Measurements from ENCODE around the gene PCNX2.

The PCNX2 gene

DNA sequence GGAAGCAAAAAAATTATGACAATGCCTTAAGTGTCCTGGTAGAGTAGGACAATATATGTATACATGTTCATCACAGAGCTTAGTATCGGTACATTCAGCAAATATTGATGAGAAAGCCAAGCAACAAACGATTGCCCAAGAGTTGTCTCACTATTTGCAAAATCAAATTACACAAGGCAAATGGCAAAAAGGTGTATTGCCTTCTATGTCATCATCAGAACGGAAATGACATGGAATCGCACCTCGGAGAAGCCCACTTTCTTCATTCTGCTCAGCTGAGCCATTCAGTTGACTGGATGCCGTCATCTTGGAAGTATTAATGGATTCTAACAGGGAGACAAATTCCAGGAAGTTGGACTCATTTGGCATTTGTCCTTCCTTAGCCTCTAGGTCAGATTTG lies 37.7 kb downstream of the PCNX2 start:
- no peak for DNase-seq

- no peak for DNase-seq
These were observed 38.7 kb downstream of the PCNX2 start for GRCh38 chr1:233256789-233257188.

DNA sequence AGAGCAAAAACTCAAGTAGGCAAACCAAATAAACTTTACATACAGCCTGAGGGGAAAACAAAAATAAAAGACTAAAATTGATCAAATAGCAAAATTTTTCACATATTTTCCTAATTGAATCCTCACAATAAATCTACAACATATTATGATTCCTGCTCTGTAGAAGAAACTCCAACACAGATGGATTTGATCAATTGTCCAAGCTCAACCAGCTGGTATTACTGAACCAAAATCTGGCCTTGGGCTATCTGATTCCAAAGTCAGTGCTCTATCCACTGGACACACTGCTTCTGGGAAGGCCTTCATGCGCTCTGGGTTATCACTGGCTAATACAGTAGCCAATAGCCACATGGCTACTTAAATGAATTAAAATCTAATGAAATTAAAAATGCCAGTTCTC lies 39.3 kb downstream of the PCNX2 start:
- DNase-seq = no peak

DNA sequence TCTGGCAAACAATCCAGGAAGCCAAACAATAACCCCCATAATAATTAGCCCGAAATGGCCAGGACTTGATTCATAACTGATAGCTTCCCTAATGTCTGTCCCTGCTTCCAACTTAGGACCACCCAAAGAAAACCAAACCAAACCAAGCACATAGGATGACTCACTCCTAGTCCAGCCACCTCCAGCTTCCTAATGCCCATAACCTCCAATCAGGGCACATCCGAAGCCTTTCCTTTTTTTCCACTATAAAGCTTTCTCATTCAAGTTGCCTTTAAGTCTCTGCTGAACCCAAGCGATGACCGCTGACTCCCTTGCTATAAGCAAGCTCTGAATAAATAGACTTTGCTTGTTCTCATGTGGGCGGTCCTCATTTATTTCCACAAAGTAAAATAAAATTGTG lies 40.4 kb downstream of the PCNX2 start:
- DNase-seq = no peak

DNA sequence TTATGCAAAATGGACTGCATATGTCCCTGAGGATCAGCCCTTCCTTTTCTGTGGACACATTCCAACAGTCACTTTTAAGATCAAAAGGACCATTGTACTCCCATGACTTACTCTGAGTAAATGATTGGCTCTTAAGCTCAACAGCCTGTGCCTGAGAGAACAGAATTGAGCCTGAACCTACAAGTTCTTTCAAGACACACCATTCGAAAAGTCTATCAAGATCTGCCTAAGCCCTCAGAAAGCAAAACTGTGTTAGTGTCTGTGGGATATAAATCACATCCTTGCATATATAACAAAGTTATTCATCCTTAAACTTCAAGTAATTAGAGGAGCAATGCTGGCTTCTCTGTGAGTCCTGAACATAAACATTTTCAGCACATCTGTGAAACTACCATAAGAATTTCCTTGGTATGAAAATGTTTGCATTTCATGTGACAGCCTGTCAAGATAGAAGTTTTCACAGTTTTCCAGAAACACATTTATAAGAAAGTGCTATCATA lies 41.6 kb downstream of the PCNX2 start:
- no peak for DNase-seq

DNA sequence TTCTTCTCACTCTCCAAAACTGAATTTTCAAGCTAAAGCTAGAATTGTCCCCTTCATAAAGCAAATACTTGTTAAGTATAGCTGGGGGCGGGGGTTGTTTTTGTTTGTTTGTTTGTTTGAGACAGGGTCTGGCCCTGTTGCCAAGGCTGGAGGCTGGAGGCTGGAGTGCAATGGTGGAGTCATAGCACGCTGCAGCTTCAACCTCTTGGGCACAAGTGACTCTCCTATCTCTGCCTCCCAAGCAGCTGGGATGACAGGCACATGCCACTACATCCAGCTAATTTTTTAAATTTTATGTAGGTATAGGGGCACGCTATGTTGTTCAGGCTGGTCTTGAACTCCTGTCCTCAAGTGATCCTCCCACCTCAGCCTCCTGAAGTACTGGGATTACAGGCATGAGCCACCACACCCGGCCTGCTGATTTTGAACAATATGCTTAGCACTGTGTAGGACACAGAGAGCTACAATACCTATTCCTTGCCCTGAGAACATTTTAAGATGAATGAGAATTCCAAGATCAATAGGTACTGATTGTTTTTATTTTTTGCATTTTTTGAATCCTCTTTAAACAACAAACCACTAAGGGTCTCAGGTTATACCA lies 42.2 kb downstream of the PCNX2 start:
- no peak for DNase-seq

DNA sequence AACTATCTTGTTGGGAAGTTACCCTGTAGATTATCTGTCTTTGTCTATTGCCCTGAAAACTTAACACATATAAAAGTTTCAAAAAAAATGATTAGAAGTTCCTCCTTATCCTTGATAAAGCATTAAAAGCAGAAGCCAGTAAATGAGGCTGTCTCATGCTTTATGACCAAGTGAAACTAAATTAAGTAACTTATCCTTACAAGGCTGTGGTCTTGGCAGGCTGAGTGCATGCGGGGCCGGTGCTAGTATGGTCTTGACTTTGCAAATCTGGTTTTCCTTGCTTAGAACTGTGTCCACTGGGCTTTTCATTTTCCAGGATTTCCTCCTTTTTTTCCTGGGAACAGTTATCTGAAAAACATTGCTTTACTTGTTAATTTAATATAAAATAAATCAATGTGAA lies 43.1 kb downstream of the PCNX2 start:
- no peak for DNase-seq

- no peak for DNase-seq
These were observed 44.3 kb downstream of the PCNX2 start for GRCh38 chr1:233251201-233251720.

DNA sequence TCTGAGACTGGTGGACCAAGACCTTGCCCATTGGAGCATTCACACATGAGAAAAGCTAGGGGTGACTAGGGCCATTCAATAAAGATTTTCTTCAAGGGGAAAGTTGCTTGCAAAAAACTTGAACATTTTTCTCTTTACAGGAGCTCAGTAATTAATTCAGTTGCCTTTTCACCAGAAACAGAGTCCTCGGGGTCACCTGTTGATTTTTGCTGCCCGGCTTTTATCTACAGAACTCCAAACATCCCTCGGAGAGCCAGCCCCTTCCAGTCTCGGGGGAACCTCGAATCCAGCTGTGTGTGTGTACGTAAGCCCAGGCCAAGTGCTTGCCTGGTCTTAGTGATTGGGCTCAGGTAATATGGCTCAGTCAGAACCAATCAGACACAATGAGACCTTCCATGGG lies 47.5 kb downstream of the PCNX2 start:
- DNase-seq = no peak

DNA sequence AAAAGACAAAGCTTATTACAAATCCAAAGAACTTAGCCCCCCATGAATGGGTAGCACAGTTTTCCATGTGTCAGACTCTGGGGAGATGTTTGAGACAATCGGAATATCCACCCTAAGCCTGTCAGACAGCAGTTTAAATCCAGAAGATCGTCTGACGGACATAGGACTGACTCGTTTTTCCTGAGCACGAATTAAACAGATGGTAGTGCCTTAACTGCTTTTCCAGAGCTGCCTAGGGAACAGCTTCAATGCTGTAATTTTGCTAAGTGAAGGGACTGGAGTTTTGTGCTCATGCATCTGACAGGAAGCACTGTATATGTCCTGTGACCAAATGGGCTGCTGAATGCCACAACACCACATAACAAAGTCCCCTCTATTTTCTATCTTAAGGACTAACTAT lies 48.6 kb downstream of the PCNX2 start:
- no peak for DNase-seq

GRCh38 chr1:233245191-233245765 lies 50.2 kb downstream of the PCNX2 start:
- DNase-seq = no peak

- DNase-seq = no peak
These were observed 51.3 kb downstream of the PCNX2 start for GRCh38 chr1:233244183-233244582.

DNA sequence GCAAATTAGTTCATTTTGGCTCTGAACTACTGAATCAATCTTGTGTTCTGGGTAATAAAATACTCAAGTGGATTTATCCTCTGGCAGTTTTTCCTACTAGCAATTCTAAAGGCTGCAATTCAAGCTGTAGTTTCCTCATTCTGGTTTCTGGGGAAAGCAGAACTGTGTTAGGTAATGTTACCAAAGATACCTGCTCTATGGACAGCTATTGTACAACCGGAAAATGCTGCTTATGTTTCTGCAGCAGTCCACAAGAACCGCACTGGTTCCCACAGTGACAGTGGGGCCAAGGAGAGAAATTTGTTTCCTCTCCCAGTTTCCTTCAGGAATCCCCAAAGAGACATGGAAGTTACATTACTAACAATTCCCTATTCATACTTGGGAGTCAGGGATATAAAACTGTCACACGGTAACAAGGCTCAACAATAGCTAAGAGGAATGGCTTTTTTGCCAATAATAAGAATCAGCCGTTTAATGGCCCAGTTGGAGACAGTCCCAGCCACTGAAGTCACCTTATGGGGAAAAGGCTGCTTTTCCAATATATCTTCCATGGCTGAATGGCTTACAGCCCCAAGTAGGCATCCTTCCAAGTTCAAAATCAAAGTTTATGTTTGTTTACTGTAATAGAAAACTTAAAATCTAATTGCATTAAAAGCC lies 52.6 kb downstream of the PCNX2 start:
- DNase-seq = no peak

- DNase-seq = no peak
These were observed 53.8 kb downstream of the PCNX2 start for GRCh38 chr1:233241759-233242158.

DNA sequence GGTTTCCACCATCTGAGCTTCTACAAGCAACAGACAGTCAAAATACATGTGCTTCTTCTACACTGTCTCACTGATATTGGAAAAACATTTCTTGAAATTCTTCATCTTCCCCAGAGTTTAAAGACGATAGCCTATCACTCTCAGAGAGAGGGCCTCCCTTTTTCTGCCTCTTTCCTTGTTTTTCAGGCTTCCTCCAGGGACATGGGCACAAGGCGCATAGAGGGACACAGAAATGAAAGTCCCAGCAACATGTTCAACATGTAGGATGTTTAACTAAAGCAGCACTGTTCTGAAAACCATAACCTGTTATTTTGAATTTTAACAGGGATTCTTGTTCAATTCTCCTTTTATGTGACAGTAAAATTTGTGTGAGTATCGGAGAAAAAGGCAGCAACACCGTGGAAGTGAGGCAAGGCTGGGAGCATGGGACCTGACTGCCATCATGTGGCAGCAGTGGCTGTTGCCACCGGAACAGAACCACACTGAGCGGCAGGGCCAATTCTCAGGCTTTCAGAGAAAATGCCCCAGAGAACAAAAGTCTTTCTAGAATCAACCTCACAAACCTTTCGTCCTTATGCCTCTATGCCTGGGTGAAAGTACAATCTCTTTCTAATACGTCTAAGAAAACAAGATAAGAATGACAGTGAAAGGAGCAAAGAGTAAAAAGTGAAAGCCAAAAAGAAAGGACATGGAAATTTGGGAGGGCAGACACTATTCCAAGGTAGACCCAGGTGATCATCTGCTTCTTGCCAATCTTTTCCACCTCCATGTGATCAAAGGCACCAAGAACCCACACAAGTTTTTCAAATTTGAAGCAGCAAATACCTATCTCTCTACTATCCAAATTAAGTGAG lies 54.5 kb downstream of the PCNX2 start:
- no peak for DNase-seq

- no peak for DNase-seq
These were observed 55.2 kb downstream of the PCNX2 start for GRCh38 chr1:233240371-233240770.

GRCh38 chr1:233238884-233239431 lies 56.6 kb downstream of the PCNX2 start:
- no peak for DNase-seq

- DNase-seq = no peak
These were observed 57.9 kb downstream of the PCNX2 start for GRCh38 chr1:233237647-233238046.

DNA sequence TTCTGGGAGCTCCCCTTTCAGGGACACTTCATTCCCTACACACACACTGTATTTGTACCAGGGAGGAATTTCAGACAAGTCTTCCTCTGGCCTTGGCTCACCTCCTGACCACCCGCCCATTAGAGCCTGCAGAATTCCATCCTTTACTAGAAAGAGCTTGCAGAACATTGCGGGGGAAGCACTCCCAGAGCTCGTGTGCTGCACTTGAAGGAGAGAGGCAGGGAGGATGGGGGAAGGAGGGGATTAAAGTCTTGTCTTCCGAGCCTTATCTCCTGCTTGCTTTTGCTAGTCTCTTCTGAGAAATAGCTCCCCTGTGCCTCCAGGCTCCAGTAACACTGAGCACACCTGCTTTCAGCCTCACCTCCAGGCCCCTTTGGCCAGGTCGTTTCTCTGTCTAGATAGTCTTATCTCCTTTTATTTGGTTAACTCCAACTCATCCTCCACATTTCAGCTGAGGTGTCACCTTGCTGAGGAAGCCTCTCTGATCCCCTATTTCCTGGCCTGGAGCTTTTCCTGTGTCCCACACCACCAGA lies 62.0 kb downstream of the PCNX2 start:
- DNase-seq = no peak

GRCh38 chr1:233230011-233230410 lies 65.5 kb downstream of the PCNX2 start:
- DNase-seq = no peak

DNA sequence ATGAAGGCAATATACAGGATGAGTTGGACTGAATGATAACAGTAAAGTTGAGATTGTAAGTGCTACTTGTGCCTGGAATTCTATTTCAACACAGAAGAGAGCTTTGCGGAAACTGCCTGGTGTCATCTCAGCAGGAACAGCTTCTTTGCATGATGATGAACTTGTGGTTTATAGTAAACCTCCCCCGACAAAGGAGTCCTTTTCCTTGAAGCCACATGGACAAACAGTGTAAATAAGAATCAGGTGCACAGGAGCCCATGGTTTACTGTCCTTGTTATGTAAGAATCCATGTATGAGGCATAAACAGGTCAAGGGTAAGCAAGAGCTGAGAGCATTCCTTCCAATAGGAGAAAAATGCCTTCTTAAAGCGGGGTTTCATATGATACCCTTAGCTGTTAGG lies 66.2 kb downstream of the PCNX2 start:
- DNase-seq = no peak

DNA sequence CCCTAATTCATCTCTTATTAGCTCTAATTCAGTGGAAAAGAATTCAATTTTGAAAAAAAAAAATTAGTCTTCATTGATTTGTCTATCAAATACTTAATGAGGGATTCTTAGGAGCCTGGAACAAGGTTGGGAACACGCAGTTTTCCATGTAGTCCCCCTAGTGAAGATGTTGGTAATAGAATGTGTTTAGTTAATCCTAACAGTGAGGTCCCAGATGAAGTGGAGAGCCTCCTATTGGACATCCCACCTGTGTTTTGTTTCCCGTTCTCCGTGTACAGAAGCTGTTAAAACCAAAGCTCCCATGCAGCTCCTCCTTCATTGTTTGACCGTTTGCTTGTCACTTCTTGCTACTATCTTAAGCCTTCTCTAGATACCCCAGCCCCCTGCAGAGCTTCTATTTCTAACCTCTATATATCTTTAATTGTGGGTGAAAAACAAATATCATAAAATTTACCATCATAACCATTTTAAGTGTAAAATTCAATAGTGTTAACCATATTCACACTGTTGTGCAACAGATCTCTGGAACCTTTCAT lies 67.5 kb downstream of the PCNX2 start:
- DNase-seq = no peak
